ENCODE data around the gene PRR14L. TPM values are rescaled to one million over a fixed set of nuclear protein-coding genes. Genes with fewer than 3 reads are reported as not detected.
A peak's percentile ranks its signal among the peaks of the same experiment; 100 is the strongest.
"Not testable (repeated sequence)": the region's sequence is repeated elsewhere in the genome, so short reads cannot be mapped to it uniquely, and the experiment has no call there.

Gene PRR14L
- total RNA-seq, 4 donors from 2014 or later: 14.6 to 21.6 (median 18.5) TPM

DNA sequence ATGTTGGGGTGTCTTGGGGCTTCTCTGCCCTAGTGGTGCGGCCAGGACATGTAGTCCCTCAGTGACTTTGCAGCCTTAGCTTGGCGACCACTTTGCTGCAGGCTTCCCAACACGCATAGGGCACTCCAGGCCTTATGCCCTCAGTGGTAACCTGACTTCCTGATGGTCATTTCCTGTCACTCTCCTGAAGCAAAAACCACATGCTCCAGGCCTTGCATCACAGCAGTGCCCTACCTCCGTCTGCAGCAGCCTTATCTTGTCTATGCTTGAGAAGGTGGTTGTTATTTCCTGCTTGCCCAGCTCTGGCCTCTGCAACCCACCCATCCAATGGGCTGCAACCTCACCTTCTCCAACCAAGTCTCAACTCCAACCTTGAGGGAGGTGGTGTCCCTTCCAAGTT is 54.5 kb downstream of the PRR14L start:
- Histone ChIP-seq H3K9me3 (no peaks in the 10 kb centered on the region), H3K36me3 (peaks cover 13 to 97% (median 81%) of the 10 kb centered on the region in 4 donors), H3K27me3 (no peaks in the 10 kb centered on the region), H3K4me3 (no peak overlapping the region), H3K27ac (replicated peaks in 1 of 4) (no peak overlapping the region), H3K4me1 (no peaks in the 10 kb centered on the region)
- 100% methylated on average over 1 of the region's 4 CpGs for WGBS
- intact Hi-C loops (cut with DNase I): no loop called here
- DNase-seq (ENCODE audit: extremely low spot score): no peak
- no peak for TF ChIP-seq POLR2AphosphoS5 (IDR thresholded peaks at IDR 0.05)
- TF ChIP-seq POLR2A (IDR thresholded peaks at IDR 0.05; ENCODE audit: low read depth): no peak
- no peak for TF ChIP-seq EP300 (IDR thresholded peaks at IDR 0.05)
- TF ChIP-seq, protein P1, sequence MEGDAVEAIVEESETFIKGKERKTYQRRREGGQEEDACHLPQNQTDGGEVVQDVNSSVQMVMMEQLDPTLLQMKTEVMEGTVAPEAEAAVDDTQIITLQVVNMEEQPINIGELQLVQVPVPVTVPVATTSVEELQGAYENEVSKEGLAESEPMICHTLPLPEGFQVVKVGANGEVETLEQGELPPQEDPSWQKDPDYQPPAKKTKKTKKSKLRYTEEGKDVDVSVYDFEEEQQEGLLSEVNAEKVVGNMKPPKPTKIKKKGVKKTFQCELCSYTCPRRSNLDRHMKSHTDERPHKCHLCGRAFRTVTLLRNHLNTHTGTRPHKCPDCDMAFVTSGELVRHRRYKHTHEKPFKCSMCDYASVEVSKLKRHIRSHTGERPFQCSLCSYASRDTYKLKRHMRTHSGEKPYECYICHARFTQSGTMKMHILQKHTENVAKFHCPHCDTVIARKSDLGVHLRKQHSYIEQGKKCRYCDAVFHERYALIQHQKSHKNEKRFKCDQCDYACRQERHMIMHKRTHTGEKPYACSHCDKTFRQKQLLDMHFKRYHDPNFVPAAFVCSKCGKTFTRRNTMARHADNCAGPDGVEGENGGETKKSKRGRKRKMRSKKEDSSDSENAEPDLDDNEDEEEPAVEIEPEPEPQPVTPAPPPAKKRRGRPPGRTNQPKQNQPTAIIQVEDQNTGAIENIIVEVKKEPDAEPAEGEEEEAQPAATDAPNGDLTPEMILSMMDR (IDR thresholded peaks at IDR 0.05): no peak

DNA sequence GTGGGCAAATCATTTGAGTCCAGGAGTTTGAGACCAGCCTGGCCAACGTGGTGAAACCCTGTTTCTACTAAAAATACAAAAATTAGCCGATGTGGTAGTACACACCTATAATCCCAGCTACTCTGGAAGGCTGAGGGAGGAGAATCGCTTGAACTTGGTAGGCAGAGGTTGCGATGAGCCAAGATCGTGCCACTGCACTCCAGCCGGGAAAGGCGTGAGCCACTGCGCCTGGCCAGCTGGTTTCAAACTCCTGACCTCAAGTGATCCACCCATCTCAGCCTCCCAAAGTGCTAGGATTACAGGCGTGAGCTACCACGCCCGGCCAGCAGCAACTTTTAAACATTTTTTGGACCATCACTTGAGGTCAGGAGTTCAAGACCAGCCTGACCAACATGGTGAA is 55.9 kb downstream of the PRR14L start:
- H3K27me3 ChIP-seq; DNase-seq (ENCODE audit: extremely low spot score); H3K9me3 ChIP-seq; H3K27ac ChIP-seq (replicated peaks in 1 of 4); H3K4me1 ChIP-seq; H3K4me3 ChIP-seq; intact Hi-C loops (cut with DNase I): not testable (repeated sequence)
- H3K36me3 ChIP-seq: peaks cover 7 to 97% (median 80%) of the 10 kb centered on the region in 4 donors
- WGBS: 98% methylated on average over 11 of the region's 11 CpGs

GRCh38 chr22:31692186-31692886 is 57.6 kb downstream of the PRR14L start:
- 86% methylated on average over 1 of the region's 1 CpG for WGBS
- H3K4me1 ChIP-seq: no peaks in the 10 kb centered on the region
- H3K9me3 ChIP-seq: no peaks in the 10 kb centered on the region
- no peak for TF ChIP-seq POLR2AphosphoS5 (IDR thresholded peaks at IDR 0.05)
- no peak for TF ChIP-seq EP300 (IDR thresholded peaks at IDR 0.05)
- TF ChIP-seq, protein P1 (IDR thresholded peaks at IDR 0.05): no peak
- TF ChIP-seq POLR2A (IDR thresholded peaks at IDR 0.05; ENCODE audit: low read depth): no peak
- no peak overlapping the region for H3K27ac ChIP-seq (replicated peaks in 1 of 4)
- H3K27me3 ChIP-seq: no peaks in the 10 kb centered on the region
- H3K36me3 ChIP-seq: peaks cover 0 to 95% (median 77%) of the 10 kb centered on the region in 4 donors
- intact Hi-C loops (cut with DNase I): no loop called here
- no peak overlapping the region for H3K4me3 ChIP-seq
- DNase-seq (ENCODE audit: extremely low spot score): no peak

DNA sequence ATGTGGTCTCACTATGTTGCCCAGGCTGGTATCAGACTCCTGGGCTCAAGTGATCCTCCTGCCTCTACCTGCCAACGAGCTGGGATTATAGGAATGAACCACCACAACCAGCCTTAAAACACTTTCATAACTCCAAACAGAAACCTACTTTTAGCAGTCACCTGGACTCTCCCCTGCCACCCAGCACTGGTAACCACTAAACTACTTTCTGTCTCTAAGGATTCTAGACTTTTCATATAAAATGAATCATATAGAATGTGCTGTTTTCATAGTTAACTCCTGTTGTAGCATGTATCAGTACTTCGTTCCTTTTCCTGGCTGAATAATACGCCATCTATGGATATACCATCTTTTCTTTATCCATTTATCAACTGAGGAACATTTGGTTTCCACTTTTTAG is 58.5 kb downstream of the PRR14L start:
- H3K27ac ChIP-seq (replicated peaks in 1 of 4): no peak overlapping the region
- WGBS: 98% methylated on average over 3 of the region's 3 CpGs
- H3K27me3 ChIP-seq: no peaks in the 10 kb centered on the region
- H3K4me1 ChIP-seq: no peaks in the 10 kb centered on the region
- peaks cover 0 to 95% (median 79%) of the 10 kb centered on the region in 4 donors for H3K36me3 ChIP-seq
- H3K4me3 ChIP-seq: no peak overlapping the region
- TF ChIP-seq POLR2AphosphoS5 (IDR thresholded peaks at IDR 0.05) (no peak), POLR2A (IDR thresholded peaks at IDR 0.05; ENCODE audit: low read depth) (no peak), EP300 (IDR thresholded peaks at IDR 0.05) (no peak)
- TF ChIP-seq, protein P1 (IDR thresholded peaks at IDR 0.05): no peak
- no peaks in the 10 kb centered on the region for H3K9me3 ChIP-seq
- DNase-seq (ENCODE audit: extremely low spot score): no peak
- intact Hi-C loops (cut with DNase I): no loop called here

DNA sequence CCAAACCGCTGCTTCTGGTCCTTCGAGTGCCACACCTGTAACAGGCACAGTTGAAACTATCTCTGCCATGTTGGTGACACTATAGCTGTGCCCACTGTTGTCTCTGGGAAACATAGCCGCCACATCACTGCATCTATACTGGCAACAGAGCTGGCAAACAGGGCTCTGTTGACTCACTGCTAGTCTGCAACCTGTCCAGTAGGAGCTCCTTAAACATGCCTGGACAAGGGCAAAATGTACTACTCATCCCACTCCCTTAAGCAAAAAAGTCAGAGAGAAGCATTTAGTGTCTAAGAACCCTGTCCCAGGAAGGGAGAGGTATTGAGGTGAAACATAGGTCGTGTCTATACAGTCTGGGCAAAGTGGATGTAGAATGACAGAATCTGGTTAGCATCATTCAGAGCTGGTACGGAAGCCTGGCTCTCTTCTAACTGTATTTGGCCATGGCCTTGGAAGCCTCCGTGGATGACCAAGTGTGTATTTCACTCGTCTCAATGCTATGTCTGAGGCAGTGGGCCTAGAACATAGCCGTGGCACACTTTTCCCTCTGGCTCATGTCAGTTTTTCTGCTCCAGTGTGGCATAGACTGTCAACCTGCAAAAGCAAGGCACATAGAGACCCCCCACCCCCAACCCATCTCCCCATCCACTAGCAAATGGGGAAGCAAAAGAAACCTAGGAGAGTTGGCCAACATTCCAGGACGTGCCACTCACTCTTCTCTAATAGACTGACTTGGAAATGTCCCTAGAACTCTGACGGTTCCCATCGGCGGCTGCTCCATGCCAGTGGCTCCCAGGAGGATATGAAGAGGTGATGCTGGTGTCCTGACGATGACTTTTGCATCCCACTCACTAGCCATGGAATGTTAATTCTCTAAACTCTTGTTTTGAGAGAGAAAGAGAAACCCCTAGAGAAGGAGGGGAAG is 66.5 kb downstream of the PRR14L start:
- DNase-seq (ENCODE audit: extremely low spot score): no peak
- peaks cover 12 to 32% (median 30%) of the 10 kb centered on the region in 4 donors for H3K4me1 ChIP-seq
- no peaks in the 10 kb centered on the region for H3K9me3 ChIP-seq
- intact Hi-C loops (cut with DNase I): loop anchor here (5.0 kb wide), 1 partner anchor 64 kb away; no protein-coding TSS in a partner anchor
- H3K4me3 ChIP-seq: no peak overlapping the region
- no peaks in the 10 kb centered on the region for H3K27me3 ChIP-seq
- 89% methylated on average over 13 of the region's 13 CpGs for WGBS
- peak overlapping the region in 1 of 4 donors; percentile 80 for H3K27ac ChIP-seq (replicated peaks in 1 of 4)
- H3K36me3 ChIP-seq: peaks cover 0 to 59% (median 54%) of the 10 kb centered on the region in 4 donors
- TF ChIP-seq POLR2AphosphoS5 (IDR thresholded peaks at IDR 0.05) (no peak), POLR2A (IDR thresholded peaks at IDR 0.05; ENCODE audit: low read depth) (no peak)
